A549 (cell line): ENCODE results near the gene DSTN. TPM values are rescaled to one million over a fixed set of nuclear protein-coding genes. Genes with fewer than 3 reads are reported as not detected.

Experiments used
- ATAC-seq, 2 experiments: fragments of 200-7000 bp in 1 of 2; fragments of >200 bp in 1 of 2; cut with Nextera tagmentation in 1 of 2; cut with Tn5 transposase in 1 of 2; 3 replicates each; pipeline versions ENCODE4 v1.8.0 to v1.9.1; 2018 to 2020; ENCODE audit warnings: mild to moderate bottlenecking in 1 of 2, moderate library complexity in 1 of 2
- CTCF ChIA-PET: fragments of 300-600 bp; sonication (Branson Sonifier 250); formaldehyde crosslinking; extraction: SDS; loops from one replicate; lab custom pipeline; 2021; ENCODE audit warnings: antibody characterized with exemption, inconsistent platforms; lab: Yijun Ruan, JAX
- POLR2A ChIA-PET: fragments of 350-600 bp; formaldehyde crosslinking; extraction: SDS; loops from one replicate; lab custom pipeline; 2021; ENCODE audit warnings: antibody characterized with exemption, inconsistent platforms; lab: Yijun Ruan, JAX
- DNase-seq, 2 experiments: peaks; one replicate each; pipeline versions ENCODE4 v3.0.0 to v3.0.0-alpha.2; 2011 to 2016; ENCODE audit warnings: low read depth in 1 of 2, low spot score in 1 of 2
- FAIRE-seq: peaks from 2 replicates; lab custom pipeline; 2011; peaks lifted over from hg19 to GRCh38; lab: Jason Lieb, UNC
- H3K27ac ChIP-seq, 2 experiments: fragments of >200 bp; sonication (Bioruptor Twin); formaldehyde crosslinking; 3 replicates each; pipeline ENCODE4 v1.5.1; 2016 to 2017
- H3K4me1 ChIP-seq: fragments of >200 bp; sonication (Bioruptor Twin); formaldehyde crosslinking; 3 replicates; pipeline ENCODE4 v1.6.1; 2016
- H3K4me2 ChIP-seq: fragments of >200 bp; sonication (Bioruptor Twin); formaldehyde crosslinking; 3 replicates; pipeline ENCODE4 v1.6.1; 2016
- H3K4me3 ChIP-seq: fragments of >200 bp; sonication (Bioruptor Twin); formaldehyde crosslinking; 3 replicates; pipeline ENCODE4 v1.5.1; 2016
- H3K9me3 ChIP-seq: fragments of >200 bp; sonication (Bioruptor Twin); formaldehyde crosslinking; 3 replicates; pipeline ENCODE4 v1.6.1; 2016
- CEBPB ChIP-seq, 2 experiments: fragments of >200 bp in 1 of 2; sonication (Bioruptor Twin) in 1 of 2; formaldehyde crosslinking in 1 of 2; IDR thresholded peaks; 2 replicates each; pipeline ENCODE4 v1.6.1; 2012 to 2016
- CHD4 ChIP-seq: fragments of 200-600 bp; sonication (generic); IDR thresholded peaks from 2 replicates; pipeline ENCODE4 v1.6.1; 2016; ENCODE audit warnings: antibody characterized with exemption, mild to moderate bottlenecking, borderline replicate concordance
- E2F6 ChIP-seq: IDR thresholded peaks from 2 replicates; pipeline ENCODE4 v1.6.1; 2012; ENCODE audit warnings: low read depth, borderline replicate concordance
- ESRRA ChIP-seq: fragments of 150-350 bp; IDR thresholded peaks from 2 replicates; pipeline ENCODE4 v1.6.1; 2014; ENCODE audit warnings: mild to moderate bottlenecking, low read length, borderline replicate concordance
- FOSB ChIP-seq: fragments of 250-450 bp; sonication (Bioruptor Pico); IDR thresholded peaks from 2 replicates; pipeline ENCODE4 v1.5.0; 2020; ENCODE audit warnings: mild to moderate bottlenecking, moderate library complexity
- FOSL2 ChIP-seq, 2 experiments: fragments of 450-650 bp in 1 of 2; fragments of >200 bp in 1 of 2; sonication (Bioruptor Twin) in 1 of 2; formaldehyde crosslinking; IDR thresholded peaks; 2 replicates each; pipeline versions ENCODE4 v1.5.0 to v1.6.1; 2016 to 2020; ENCODE audit warnings: mild to moderate bottlenecking in 1 of 2, moderate library complexity in 1 of 2
- FOXS1 ChIP-seq: fragments of 250-450 bp; sonication (Bioruptor Pico); IDR thresholded peaks from 2 replicates; pipeline ENCODE4 v1.5.0; 2020; ENCODE audit warnings: mild to moderate bottlenecking, moderate library complexity
- GATA3 ChIP-seq: IDR thresholded peaks from 2 replicates; pipeline ENCODE4 v1.6.1; 2012; ENCODE audit warnings: borderline replicate concordance
- HOXB13 ChIP-seq: fragments of 250-450 bp; sonication (Bioruptor Pico); IDR thresholded peaks from 2 replicates; pipeline ENCODE4 v1.5.0; 2020; ENCODE audit warnings: low read depth, mild to moderate bottlenecking, moderate library complexity
- KDM5A ChIP-seq: fragments of 200-600 bp; sonication (generic); IDR thresholded peaks from 2 replicates; pipeline ENCODE4 v1.6.1; 2016; ENCODE audit warnings: antibody characterized with exemption, mild to moderate bottlenecking
- MAFK ChIP-seq: fragments of 450-650 bp; IDR thresholded peaks from 2 replicates; pipeline ENCODE4 v1.6.1; 2014; ENCODE audit not compliant: partially characterized antibody
- MAZ ChIP-seq: fragments of 150-350 bp; IDR thresholded peaks from 2 replicates; pipeline ENCODE4 v1.6.1; 2014; ENCODE audit warnings: antibody characterized with exemption, low read depth, low read length, borderline replicate concordance
- MYC ChIP-seq: IDR thresholded peaks from 2 replicates; pipeline ENCODE4 v1.6.1; 2012; ENCODE audit warnings: mild to moderate bottlenecking, inconsistent platforms, low read length, improper control_type of control experiment, borderline replicate concordance
- NR3C1 ChIP-seq: fragments of >200 bp; sonication (Bioruptor Twin); formaldehyde crosslinking; IDR thresholded peaks from 3 replicates; pipeline ENCODE4 v1.6.1; 2017
- PHF8 ChIP-seq: fragments of 200-600 bp; sonication (generic); IDR thresholded peaks from 2 replicates; pipeline ENCODE4 v1.6.1; 2016; ENCODE audit warnings: low read depth, mild to moderate bottlenecking, antibody characterized with exemption, moderate library complexity, borderline replicate concordance
- RARB ChIP-seq: fragments of 250-450 bp; sonication (Bioruptor Pico); IDR thresholded peaks from 2 replicates; pipeline ENCODE4 v1.8.0; 2021; ENCODE audit warnings: mild to moderate bottlenecking, moderate library complexity
- TFCP2L1 ChIP-seq: fragments of 250-450 bp; sonication (Bioruptor Pico); IDR thresholded peaks from 2 replicates; pipeline ENCODE4 v1.5.0; 2021; ENCODE audit warnings: mild to moderate bottlenecking
- USF2 ChIP-seq: fragments of 450-650 bp; IDR thresholded peaks from 2 replicates; pipeline ENCODE4 v1.6.1; 2014; ENCODE audit warnings: antibody characterized with exemption
- ZSCAN20 ChIP-seq: fragments of 250-450 bp; sonication (Bioruptor Pico); IDR thresholded peaks from 2 replicates; pipeline ENCODE4 v1.8.0; 2022; ENCODE audit warnings: mild to moderate bottlenecking, moderate library complexity
- WGBS: methylation state at CpG from one replicate; pipeline ENCODE4 v1.1.6; 2017; ENCODE audit errors: missing lambda C conversion rate; 5-methylcytosine and 5-hydroxymethylcytosine counted together
- polyA plus RNA-seq, 4 experiments: library from polyadenylated mRNA; depleted of rRNA in 3 of 4; stranded (reverse); fragments of >200 nt; fragmentation: RNase III in 1 of 4; extraction: RNeasy Plus Mini Kit Qiagen cat#74134 plus additional on column Dnase treatment in 1 of 4; gene quantifications; 2 replicates in 3 of 4; 3 replicates in 1 of 4; pipeline ENCODE4 v1.2.3, GENCODE V29; 2011 to 2017
- TF ChIP-seq, protein P1 (sequence below): fragments of >200 bp; sonication (Bioruptor Twin); formaldehyde crosslinking; IDR thresholded peaks from 3 replicates; pipeline ENCODE4 v1.5.1; 2016

DSTN gene
- polyA plus RNA-seq, 2 of the 4 experiments (the other 2 are of a cell fraction) = 544 to 1,131 TPM

DNA sequence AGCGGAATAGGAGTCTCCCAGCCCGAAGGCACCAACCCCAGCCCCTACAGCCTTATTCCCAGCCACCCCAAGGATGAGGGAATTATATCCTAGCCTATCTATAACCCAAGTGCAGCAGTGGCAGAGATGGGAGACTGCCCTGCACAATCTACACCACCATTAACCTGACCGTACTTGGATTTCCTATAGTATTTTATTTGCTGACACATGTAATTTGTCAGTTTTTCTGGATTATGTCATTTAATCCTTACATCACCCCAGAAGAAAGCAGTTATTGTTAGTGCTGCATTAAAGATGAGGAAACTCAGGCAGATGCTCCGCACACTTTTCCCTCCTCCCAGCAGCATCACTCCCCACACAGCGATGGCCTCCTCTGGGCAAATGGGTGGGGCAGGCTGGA, 44.7 kb upstream of the DSTN start:
- TF ChIP-seq FOSL2 (IDR thresholded peaks at IDR 0.05) = no peak
- TF ChIP-seq FOSL2 (CRISPR knock-in tag; IDR thresholded peaks at IDR 0.05) = no peak
- no peak for TF ChIP-seq RARB (CRISPR knock-in tag)
- TF ChIP-seq CHD4 = no peak
- TF ChIP-seq MAFK = peak; percentile 96
- no peak for TF ChIP-seq NR3C1
- ATAC-seq (no peak), FAIRE-seq (no peak), DNase-seq (no peak)
- WGBS = 84% methylated on average over 5 of the region's 5 CpGs
- Histone ChIP-seq H3K9me3 (no peaks in the 10 kb centered on the region), H3K4me3 (no peak overlapping the region), H3K27ac (no peak overlapping the region), H3K4me2 (no peak overlapping the region), H3K4me1 (no peaks in the 10 kb centered on the region)
- CTCF ChIA-PET = interaction anchor here (0.9 to 3.1 kb wide), 3 partner anchors 12 to 92 kb away, joined by 4 to 14 read pairs (median 6); no protein-coding TSS in a partner anchor
- POLR2A ChIA-PET = no interaction called here

GRCh38 chr20:17525650-17526049, 44.2 kb upstream of the DSTN start:
- Histone ChIP-seq H3K4me3 (no peak overlapping the region), H3K27ac (no peak overlapping the region), H3K4me1 (0 out of 3 replicates have a peak, but pooled peaks cover 4% of the 10 kb centered on the region)
- ATAC-seq = peak; percentile 60 to 88; a peak in 5 of 6 replicates
- POLR2A ChIA-PET = no interaction called here
- peak; percentile 46 to 75 for DNase-seq
- TF ChIP-seq KDM5A (no peak), GATA3 (no peak), ZSCAN20 (CRISPR knock-in tag) (no peak), USF2 (peak; percentile 86)
- TF ChIP-seq, all 56 proteins: peak for 1
- CTCF ChIA-PET = interaction anchor here (0.6 to 6.2 kb wide), 3 partner anchors 20 to 598 kb away, joined by 3 to 32 read pairs (median 6); no protein-coding TSS in a partner anchor
- H3K9me3 ChIP-seq = no peaks in the 10 kb centered on the region
- FAIRE-seq = peak; percentile 83
- H3K4me2 ChIP-seq = 0 out of 3 replicates have a peak overlapping the region, but pooled peaks have one; percentile 9

GRCh38 chr20:17529586-17529985, 40.3 kb upstream of the DSTN start:
- no peaks in the 10 kb centered on the region for H3K9me3 ChIP-seq
- TF ChIP-seq CEBPB (IDR thresholded peaks at IDR 0.05) (no peak), E2F6 (no peak), CHD4 (no peak)
- TF ChIP-seq, all 56 proteins: peak for 0
- no peak overlapping the region for H3K4me3 ChIP-seq
- FAIRE-seq (no peak), ATAC-seq (no peak), DNase-seq (no peak)
- H3K4me1 ChIP-seq = peaks cover 21% of the 10 kb centered on the region
- no peak overlapping the region for H3K4me2 ChIP-seq
- ChIA-PET CTCF (interaction anchor here (0.7 to 21.9 kb wide), 8 partner anchors 10 to 967 kb away, joined by 3 to 501 read pairs (median 10); partner anchors contain the start of gene RBBP9), POLR2A (no interaction called here)
- H3K27ac ChIP-seq = no peak overlapping the region

GRCh38 chr20:17530153-17530552, 39.7 kb upstream of the DSTN start:
- TF ChIP-seq FOXS1 (CRISPR knock-in tag) (no peak), GATA3 (no peak), MAZ (no peak), ESRRA (no peak), HOXB13 (CRISPR knock-in tag) (no peak), PHF8 (no peak), TFCP2L1 (CRISPR knock-in tag) (no peak), FOSB (CRISPR knock-in tag) (no peak), E2F6 (no peak), MYC (no peak)
- TF ChIP-seq, protein P1, sequence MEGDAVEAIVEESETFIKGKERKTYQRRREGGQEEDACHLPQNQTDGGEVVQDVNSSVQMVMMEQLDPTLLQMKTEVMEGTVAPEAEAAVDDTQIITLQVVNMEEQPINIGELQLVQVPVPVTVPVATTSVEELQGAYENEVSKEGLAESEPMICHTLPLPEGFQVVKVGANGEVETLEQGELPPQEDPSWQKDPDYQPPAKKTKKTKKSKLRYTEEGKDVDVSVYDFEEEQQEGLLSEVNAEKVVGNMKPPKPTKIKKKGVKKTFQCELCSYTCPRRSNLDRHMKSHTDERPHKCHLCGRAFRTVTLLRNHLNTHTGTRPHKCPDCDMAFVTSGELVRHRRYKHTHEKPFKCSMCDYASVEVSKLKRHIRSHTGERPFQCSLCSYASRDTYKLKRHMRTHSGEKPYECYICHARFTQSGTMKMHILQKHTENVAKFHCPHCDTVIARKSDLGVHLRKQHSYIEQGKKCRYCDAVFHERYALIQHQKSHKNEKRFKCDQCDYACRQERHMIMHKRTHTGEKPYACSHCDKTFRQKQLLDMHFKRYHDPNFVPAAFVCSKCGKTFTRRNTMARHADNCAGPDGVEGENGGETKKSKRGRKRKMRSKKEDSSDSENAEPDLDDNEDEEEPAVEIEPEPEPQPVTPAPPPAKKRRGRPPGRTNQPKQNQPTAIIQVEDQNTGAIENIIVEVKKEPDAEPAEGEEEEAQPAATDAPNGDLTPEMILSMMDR = no peak
- TF ChIP-seq, all 56 proteins: peak for 0
- ChIA-PET CTCF (interaction anchor here (1.0 to 21.9 kb wide), 12 partner anchors 9 to 152 kb away, joined by 3 to 501 read pairs (median 5); partner anchors contain the start of gene RRBP1), POLR2A (interaction anchor here (0.9 to 2.2 kb wide), 6 partner anchors 17 to 758 kb away, joined by 3 to 14 read pairs (median 4); partner anchors contain the start of genes DSTN, RRBP1 and ZNF133)
- WGBS = 87% methylated on average over 7 of the region's 7 CpGs
- Histone ChIP-seq H3K4me3 (no peak overlapping the region; the same call in 2 of the 3 replicates), H3K27ac (peak overlapping the region in 1 of 2 experiments; percentile 95; a peak in 2 of 6 replicates), H3K4me1 (peaks cover 21% of the 10 kb centered on the region), H3K9me3 (no peaks in the 10 kb centered on the region), H3K4me2 (peak overlapping the region; percentile 78)
- DNase-seq = no peak
- FAIRE-seq = no peak
- no peak for ATAC-seq
